Parathyroid adenoma (tissue), 2 donors: ENCODE data around the gene ABTB2.

Experiments used
- H2AFZ ChIP-seq: fragments of 300-600 bp; sonication (generic); one replicate; pipeline ENCODE4 v1.7.0; 2017; ENCODE audit warnings: antibody characterized with exemption, mild to moderate bottlenecking
- H3K27ac ChIP-seq: fragments of 300-600 bp; sonication (generic); one replicate; pipeline ENCODE4 v1.7.0; 2017
- H3K27me3 ChIP-seq: fragments of 300-600 bp; sonication (generic); one replicate; pipeline ENCODE4 v1.7.0; 2017; ENCODE audit warnings: low read length; ENCODE audit not compliant: control insufficient read depth, insufficient read depth
- H3K36me3 ChIP-seq: fragments of 300-600 bp; sonication (generic); one replicate; pipeline ENCODE4 v1.7.0; 2017; ENCODE audit warnings: low read length; ENCODE audit not compliant: control insufficient read depth, insufficient read depth
- H3K4me1 ChIP-seq: fragments of 300-600 bp; sonication (generic); one replicate; pipeline ENCODE4 v1.7.0; 2017; ENCODE audit warnings: control low read depth
- H3K4me2 ChIP-seq: fragments of 300-600 bp; sonication (generic); one replicate; pipeline ENCODE4 v1.7.0; 2017; ENCODE audit warnings: low read length
- H3K4me3 ChIP-seq: fragments of 300-600 bp; sonication (generic); one replicate; pipeline ENCODE4 v1.7.0; 2017; ENCODE audit warnings: low read depth, low read length
- H3K79me2 ChIP-seq: fragments of 300-600 bp; sonication (generic); one replicate; pipeline ENCODE4 v1.7.0; 2017; ENCODE audit warnings: control low read depth
- H3K9ac ChIP-seq: fragments of 300-600 bp; sonication (generic); one replicate; pipeline ENCODE4 v1.7.0; 2017; ENCODE audit warnings: mild to moderate bottlenecking
- H3K9me3 ChIP-seq: fragments of 300-600 bp; sonication (generic); one replicate; pipeline ENCODE4 v1.7.0; 2017; ENCODE audit warnings: low read length; ENCODE audit not compliant: control insufficient read depth
- TF ChIP-seq, protein P1 (sequence below): fragments of 300-600 bp; sonication (generic); IDR thresholded peaks from one replicate; pipeline ENCODE4 v1.7.0; 2017; ENCODE audit warnings: antibody characterized with exemption, mild to moderate bottlenecking
- donor health status: primary hyperparathyroidism.

The ABTB2 gene

DNA sequence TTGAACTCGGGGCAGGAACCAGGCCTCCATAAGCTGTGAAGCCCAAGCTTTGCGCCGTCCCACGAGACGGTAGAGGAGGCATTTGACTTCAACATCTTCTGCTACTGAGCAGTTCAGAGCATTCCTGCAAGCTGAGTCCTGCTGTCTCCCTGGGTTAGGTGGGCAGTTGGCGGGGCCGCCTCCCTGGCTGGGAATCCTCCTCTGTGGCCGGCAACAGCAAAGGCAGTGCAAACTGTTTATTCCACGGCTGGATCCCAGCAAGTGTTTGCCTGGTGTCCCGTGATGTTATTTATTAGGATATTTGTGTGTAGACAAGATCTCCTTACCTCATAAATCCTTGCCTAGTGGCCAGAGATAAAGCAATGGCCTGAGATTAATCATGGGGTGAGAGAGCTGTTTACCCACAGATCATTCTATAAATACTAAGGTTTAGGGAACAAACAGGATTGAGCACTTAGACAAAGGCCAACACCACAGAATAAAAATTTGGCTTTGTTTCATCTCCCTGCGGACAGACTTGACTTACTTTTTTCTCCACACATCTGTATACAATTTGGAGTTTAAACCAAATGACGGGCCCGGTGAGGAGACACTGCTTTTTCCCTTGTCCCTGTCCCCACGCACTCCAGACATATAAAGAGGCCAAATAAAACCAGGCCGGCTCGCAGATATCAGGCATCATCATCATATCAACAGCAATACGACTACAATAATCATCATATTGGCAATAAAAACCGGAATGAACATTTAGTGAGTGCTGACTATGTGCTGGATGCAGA is 189.0 kb downstream of the ABTB2 start:
- H3K27me3 ChIP-seq, result no peaks in the 10 kb centered on the region
- no peaks in the 10 kb centered on the region for H3K36me3 ChIP-seq
- no peaks in the 10 kb centered on the region for H3K9me3 ChIP-seq
- no peak overlapping the region for H3K4me2 ChIP-seq
- no peak overlapping the region for H3K9ac ChIP-seq
- TF ChIP-seq, protein P1, sequence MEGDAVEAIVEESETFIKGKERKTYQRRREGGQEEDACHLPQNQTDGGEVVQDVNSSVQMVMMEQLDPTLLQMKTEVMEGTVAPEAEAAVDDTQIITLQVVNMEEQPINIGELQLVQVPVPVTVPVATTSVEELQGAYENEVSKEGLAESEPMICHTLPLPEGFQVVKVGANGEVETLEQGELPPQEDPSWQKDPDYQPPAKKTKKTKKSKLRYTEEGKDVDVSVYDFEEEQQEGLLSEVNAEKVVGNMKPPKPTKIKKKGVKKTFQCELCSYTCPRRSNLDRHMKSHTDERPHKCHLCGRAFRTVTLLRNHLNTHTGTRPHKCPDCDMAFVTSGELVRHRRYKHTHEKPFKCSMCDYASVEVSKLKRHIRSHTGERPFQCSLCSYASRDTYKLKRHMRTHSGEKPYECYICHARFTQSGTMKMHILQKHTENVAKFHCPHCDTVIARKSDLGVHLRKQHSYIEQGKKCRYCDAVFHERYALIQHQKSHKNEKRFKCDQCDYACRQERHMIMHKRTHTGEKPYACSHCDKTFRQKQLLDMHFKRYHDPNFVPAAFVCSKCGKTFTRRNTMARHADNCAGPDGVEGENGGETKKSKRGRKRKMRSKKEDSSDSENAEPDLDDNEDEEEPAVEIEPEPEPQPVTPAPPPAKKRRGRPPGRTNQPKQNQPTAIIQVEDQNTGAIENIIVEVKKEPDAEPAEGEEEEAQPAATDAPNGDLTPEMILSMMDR, result no peak
- H3K4me3 ChIP-seq, result no peak overlapping the region
- H2AFZ ChIP-seq, result no peak overlapping the region
- H3K27ac ChIP-seq, result no peak overlapping the region
- H3K79me2 ChIP-seq, result no peaks in the 10 kb centered on the region
- H3K4me1 ChIP-seq, result no peaks in the 10 kb centered on the region

GRCh38 chr11:34167961-34168360 is 189.8 kb downstream of the ABTB2 start:
- Histone ChIP-seq H3K4me3 (no peak overlapping the region), H3K36me3 (no peaks in the 10 kb centered on the region), H3K79me2 (no peaks in the 10 kb centered on the region), H2AFZ (no peak overlapping the region), H3K27ac (no peak overlapping the region), H3K9me3 (no peaks in the 10 kb centered on the region), H3K4me1 (no peaks in the 10 kb centered on the region), H3K27me3 (no peaks in the 10 kb centered on the region), H3K9ac (no peak overlapping the region), H3K4me2 (no peak overlapping the region)
- TF ChIP-seq, protein P1, result no peak

DNA sequence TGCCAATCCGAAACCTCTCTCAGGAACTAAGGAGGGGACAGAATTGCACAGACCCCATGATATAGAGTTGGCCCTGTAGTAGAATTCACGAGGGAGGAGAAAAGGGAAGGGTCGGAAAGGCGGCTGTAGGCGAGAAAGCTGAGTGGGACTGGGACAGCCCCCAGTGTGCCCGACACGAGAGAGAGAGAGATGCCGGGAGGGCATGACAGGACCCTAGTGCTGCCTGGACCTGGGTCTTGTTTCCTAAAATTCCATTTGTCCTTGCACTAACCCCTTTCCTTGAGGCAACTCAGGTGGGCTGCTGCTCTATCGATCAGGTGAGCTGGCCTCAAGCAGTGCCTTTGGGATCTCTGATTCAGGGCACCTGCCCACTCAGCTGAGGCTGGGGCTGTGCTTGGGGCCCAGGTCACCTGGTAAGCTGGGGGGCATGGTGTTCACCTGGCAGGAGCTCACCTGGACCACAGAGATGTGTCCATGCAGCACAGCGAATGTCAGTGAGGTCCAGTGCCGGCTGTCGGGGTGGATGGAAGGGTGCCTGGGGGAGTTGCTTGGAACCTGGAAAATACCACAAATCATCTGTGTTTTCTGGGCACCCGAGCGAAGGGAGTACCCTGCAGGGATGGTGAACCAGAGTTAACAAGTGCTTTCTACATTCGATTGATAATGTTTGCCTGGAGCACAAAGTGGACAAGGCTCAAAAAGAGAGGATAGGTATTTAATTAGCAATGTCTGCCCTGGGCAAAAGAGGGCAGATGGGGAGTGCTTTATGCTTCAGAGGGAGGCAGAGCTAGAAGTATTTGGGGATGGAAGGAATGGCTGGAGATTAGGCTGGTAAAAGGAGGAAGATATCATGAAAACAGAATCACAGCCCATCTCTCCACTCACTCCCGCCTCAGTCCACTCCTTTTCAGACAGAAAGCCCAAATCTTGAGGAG is 190.7 kb downstream of the ABTB2 start:
- Histone ChIP-seq H3K27me3 (no peaks in the 10 kb centered on the region), H3K79me2 (no peaks in the 10 kb centered on the region), H3K9ac (no peak overlapping the region), H3K4me3 (no peak overlapping the region), H3K36me3 (no peaks in the 10 kb centered on the region), H3K4me2 (no peak overlapping the region), H2AFZ (no peak overlapping the region), H3K9me3 (no peaks in the 10 kb centered on the region), H3K4me1 (no peaks in the 10 kb centered on the region), H3K27ac (no peak overlapping the region)
- TF ChIP-seq, protein P1, result no peak

DNA sequence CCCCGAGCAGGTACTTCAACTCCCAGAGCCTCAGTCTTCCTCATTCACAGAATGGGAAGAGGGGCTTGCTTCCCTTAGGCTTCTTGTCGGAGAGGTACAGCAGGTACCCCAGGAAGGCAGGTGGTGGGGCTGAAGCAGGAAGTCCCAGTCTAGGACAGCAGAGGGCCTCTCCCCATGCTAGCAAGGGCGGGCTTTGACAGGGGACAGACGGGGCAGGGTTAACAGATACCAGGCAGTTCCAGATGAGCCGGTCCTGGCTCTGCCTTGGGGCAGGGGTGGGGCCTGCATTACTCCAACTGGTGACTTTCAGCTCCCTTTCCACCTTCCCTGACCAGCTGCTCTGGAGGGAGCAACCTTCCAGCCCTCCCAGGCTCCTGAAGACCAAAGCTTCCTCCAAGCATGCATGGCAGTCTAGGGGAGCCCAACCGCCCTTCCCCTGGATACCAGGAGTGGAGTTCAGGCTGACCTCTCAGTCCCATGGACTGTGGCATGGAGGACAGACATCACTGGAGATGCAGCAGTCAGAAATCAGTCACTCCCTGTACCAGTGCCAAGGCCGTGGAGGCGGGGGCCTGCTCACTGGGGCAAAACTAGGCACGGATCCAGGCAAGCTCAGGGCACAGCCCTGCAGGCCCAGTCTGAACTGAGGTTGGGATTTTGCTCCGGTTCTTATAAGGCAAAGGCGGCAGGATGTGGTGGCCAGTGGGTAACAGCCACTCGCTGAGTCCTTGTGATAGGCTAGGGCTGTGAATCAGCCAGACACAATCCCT is 191.8 kb downstream of the ABTB2 start:
- no peak overlapping the region for H3K9ac ChIP-seq
- H3K4me2 ChIP-seq, result no peak overlapping the region
- H3K79me2 ChIP-seq, result no peaks in the 10 kb centered on the region
- TF ChIP-seq, protein P1, result no peak
- no peaks in the 10 kb centered on the region for H3K4me1 ChIP-seq
- H3K36me3 ChIP-seq, result no peaks in the 10 kb centered on the region
- H2AFZ ChIP-seq, result no peak overlapping the region
- H3K27me3 ChIP-seq, result no peaks in the 10 kb centered on the region
- no peak overlapping the region for H3K27ac ChIP-seq
- no peaks in the 10 kb centered on the region for H3K9me3 ChIP-seq
- no peak overlapping the region for H3K4me3 ChIP-seq
